HFF-Myc (cell line): Measurements from ENCODE around the gene FBLN1.

ENCODE experiments used
- DNase-seq: peaks from one replicate; pipeline ENCODE4 v3.0.0-alpha.2; 2011; ENCODE audit warnings: low read depth; ENCODE audit errors: extremely low read depth
- H3K4me3 ChIP-seq: replicated peaks from 2 replicates; pipeline ENCODE4 v1.5.1; 2011; ENCODE audit warnings: low read depth, mild to moderate bottlenecking, control low read depth, low read length
- TF ChIP-seq, protein P1 (sequence below): IDR thresholded peaks from 2 replicates; pipeline ENCODE4 v1.5.1; 2012; ENCODE audit warnings: mild to moderate bottlenecking, low read depth, low read length, control low read depth; ENCODE audit errors: missing control alignments

The FBLN1 gene

GRCh38 chr22:45649809-45650208 lies 147.1 kb downstream of the FBLN1 start:
- TF ChIP-seq, protein P1, sequence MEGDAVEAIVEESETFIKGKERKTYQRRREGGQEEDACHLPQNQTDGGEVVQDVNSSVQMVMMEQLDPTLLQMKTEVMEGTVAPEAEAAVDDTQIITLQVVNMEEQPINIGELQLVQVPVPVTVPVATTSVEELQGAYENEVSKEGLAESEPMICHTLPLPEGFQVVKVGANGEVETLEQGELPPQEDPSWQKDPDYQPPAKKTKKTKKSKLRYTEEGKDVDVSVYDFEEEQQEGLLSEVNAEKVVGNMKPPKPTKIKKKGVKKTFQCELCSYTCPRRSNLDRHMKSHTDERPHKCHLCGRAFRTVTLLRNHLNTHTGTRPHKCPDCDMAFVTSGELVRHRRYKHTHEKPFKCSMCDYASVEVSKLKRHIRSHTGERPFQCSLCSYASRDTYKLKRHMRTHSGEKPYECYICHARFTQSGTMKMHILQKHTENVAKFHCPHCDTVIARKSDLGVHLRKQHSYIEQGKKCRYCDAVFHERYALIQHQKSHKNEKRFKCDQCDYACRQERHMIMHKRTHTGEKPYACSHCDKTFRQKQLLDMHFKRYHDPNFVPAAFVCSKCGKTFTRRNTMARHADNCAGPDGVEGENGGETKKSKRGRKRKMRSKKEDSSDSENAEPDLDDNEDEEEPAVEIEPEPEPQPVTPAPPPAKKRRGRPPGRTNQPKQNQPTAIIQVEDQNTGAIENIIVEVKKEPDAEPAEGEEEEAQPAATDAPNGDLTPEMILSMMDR: no peak
- H3K4me3 ChIP-seq: no peak overlapping the region
- no peak for DNase-seq

DNA sequence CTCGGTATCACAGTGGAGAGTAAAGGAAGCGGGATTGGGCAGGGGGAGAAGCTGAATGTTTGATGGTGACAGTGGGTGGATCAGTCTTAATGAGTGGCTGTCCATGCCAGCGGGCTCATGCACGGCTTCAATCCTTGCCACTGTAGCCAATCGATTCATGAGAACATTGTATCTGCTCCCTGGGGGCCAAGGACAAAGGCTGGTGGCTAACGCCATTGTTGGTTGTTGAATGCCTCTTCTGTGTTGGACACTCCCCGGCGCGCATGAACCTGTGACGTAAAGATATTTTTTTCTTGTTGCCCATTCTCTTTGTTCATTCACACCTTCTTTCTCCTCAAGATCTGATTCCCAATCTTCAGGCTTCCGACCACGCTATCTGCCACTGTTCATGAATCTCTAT lies 148.0 kb downstream of the FBLN1 start:
- DNase-seq: no peak
- H3K4me3 ChIP-seq: no peak overlapping the region
- TF ChIP-seq, protein P1: no peak
